WTC11 (cell line): Measurements from ENCODE around the gene NCLN. TPM values are rescaled to one million over a fixed set of nuclear protein-coding genes. Genes with fewer than 3 reads are reported as not detected.
"Not testable (repeated sequence)": the region's sequence is repeated elsewhere in the genome, so short reads cannot be mapped to it uniquely, and the experiment has no call there.

Experiments used
- ATAC-seq: fragments of 200-7000 bp; cut with Tn5 transposase; 2 replicates; pipeline ENCODE4 v1.10.0; 2021; ENCODE audit warnings: mild to moderate bottlenecking, moderate library complexity
- CTCF ChIA-PET: fragments of 300-600 bp; sonication (Branson Sonifier 250); formaldehyde crosslinking; loops from one replicate; lab custom pipeline; 2021; ENCODE audit warnings: antibody characterized with exemption; lab: Charles Lee
- POLR2A ChIA-PET: fragments of 350-600 bp; sonication (Branson Sonifier 250); formaldehyde crosslinking; loops from one replicate; lab custom pipeline; 2021; ENCODE audit warnings: antibody characterized with exemption; lab: Charles Lee
- DNase-seq: peaks from one replicate; pipeline ENCODE4 v3.0.0; 2021; ENCODE audit warnings: low spot score
- H3K27ac Mint-ChIP-seq: 2 replicates; pipeline ENCODE4 v1.8.0; 2021; ENCODE audit warnings: mixed read lengths
- H3K27me3 Mint-ChIP-seq: 2 replicates; pipeline ENCODE4 v1.8.0; 2021; ENCODE audit warnings: low read depth, mild to moderate bottlenecking, moderate library complexity, mixed read lengths
- H3K36me3 Mint-ChIP-seq: 2 replicates; pipeline ENCODE4 v1.8.0; 2021; ENCODE audit warnings: mixed read lengths
- H3K4me1 Mint-ChIP-seq: 2 replicates; pipeline ENCODE4 v1.8.0; 2022; ENCODE audit warnings: mixed read lengths
- H3K4me3 Mint-ChIP-seq: 2 replicates; pipeline ENCODE4 v1.8.0; 2021; ENCODE audit warnings: mild to moderate bottlenecking, moderate library complexity, mixed read lengths
- H3K9me3 Mint-ChIP-seq: 2 replicates; pipeline ENCODE4 v1.8.0; 2021; ENCODE audit warnings: mixed read lengths
- ATF6 ChIP-seq: sonication (generic); formaldehyde crosslinking; IDR thresholded peaks from 2 replicates; pipeline ENCODE4 v1.8.1; 2023; ENCODE audit warnings: mild to moderate bottlenecking, missing genetic modification reagents
- CTCF ChIP-seq: fragments of 200-600 bp; IDR thresholded peaks from 2 replicates; pipeline ENCODE4 v1.8.0; 2022; ENCODE audit warnings: antibody characterized with exemption
- ETV6 ChIP-seq: sonication (generic); formaldehyde crosslinking; IDR thresholded peaks from 2 replicates; pipeline ENCODE4 v1.8.1; 2022; ENCODE audit warnings: mild to moderate bottlenecking, missing genetic modification reagents
- FOXK1 ChIP-seq: sonication (generic); formaldehyde crosslinking; IDR thresholded peaks from 2 replicates; pipeline ENCODE4 v1.8.0; 2022; ENCODE audit warnings: mild to moderate bottlenecking, moderate library complexity, missing genetic modification reagents
- FOXP1 ChIP-seq: sonication (generic); formaldehyde crosslinking; IDR thresholded peaks from 2 replicates; pipeline ENCODE4 v1.8.0; 2022; ENCODE audit warnings: missing genetic modification reagents, mild to moderate bottlenecking, moderate library complexity, borderline replicate concordance
- GTF2I ChIP-seq: fragments of 250-450 bp; sonication (Bioruptor Pico); conservative IDR thresholded peaks from 2 replicates; pipeline ENCODE4 v1.4.0; 2021; ENCODE audit warnings: mild to moderate bottlenecking
- IRF1 ChIP-seq: sonication (generic); formaldehyde crosslinking; IDR thresholded peaks from 2 replicates; pipeline ENCODE4 v1.8.0; 2023; ENCODE audit warnings: missing genetic modification reagents
- IRF2 ChIP-seq: sonication (generic); formaldehyde crosslinking; IDR thresholded peaks from 2 replicates; pipeline ENCODE4 v1.8.0; 2022; ENCODE audit warnings: low read depth, missing genetic modification reagents, borderline replicate concordance
- JUN ChIP-seq: sonication (generic); formaldehyde crosslinking; IDR thresholded peaks from 2 replicates; pipeline ENCODE4 v1.8.0; 2023; ENCODE audit warnings: mild to moderate bottlenecking, missing genetic modification reagents
- KAT7 ChIP-seq: sonication (generic); formaldehyde crosslinking; IDR thresholded peaks from 2 replicates; pipeline ENCODE4 v1.8.1; 2023; ENCODE audit warnings: missing genetic modification reagents, mild to moderate bottlenecking, borderline replicate concordance
- MXD4 ChIP-seq: fragments of 250-450 bp; sonication (Bioruptor Pico); IDR thresholded peaks from 2 replicates; pipeline ENCODE4 v1.8.0; 2021; ENCODE audit warnings: mild to moderate bottlenecking, moderate library complexity, borderline replicate concordance
- NFATC4 ChIP-seq: fragments of 250-450 bp; sonication (Bioruptor Pico); IDR thresholded peaks from 2 replicates; pipeline ENCODE4 v1.9.0; 2021; ENCODE audit warnings: mild to moderate bottlenecking
- PREB ChIP-seq: sonication (generic); formaldehyde crosslinking; IDR thresholded peaks from 2 replicates; pipeline ENCODE4 v1.8.1; 2022; ENCODE audit warnings: mild to moderate bottlenecking, missing genetic modification reagents, moderate library complexity, borderline replicate concordance
- SOX15 ChIP-seq: fragments of 250-450 bp; sonication (Bioruptor Pico); IDR thresholded peaks from 2 replicates; pipeline ENCODE4 v1.9.0; 2021; ENCODE audit warnings: mild to moderate bottlenecking
- TEAD4 ChIP-seq: sonication (generic); formaldehyde crosslinking; IDR thresholded peaks from 2 replicates; pipeline ENCODE4 v1.8.0; 2022; ENCODE audit warnings: mild to moderate bottlenecking, missing genetic modification reagents
- ZMAT4 ChIP-seq: fragments of 250-450 bp; sonication (Bioruptor Pico); IDR thresholded peaks from 2 replicates; pipeline ENCODE4 v1.9.0; 2021; ENCODE audit warnings: mild to moderate bottlenecking
- ZNF121 ChIP-seq: sonication (generic); formaldehyde crosslinking; IDR thresholded peaks from 2 replicates; pipeline ENCODE4 v1.8.0; 2023; ENCODE audit warnings: missing genetic modification reagents
- ZNF138 ChIP-seq: sonication (generic); formaldehyde crosslinking; conservative IDR thresholded peaks from 2 replicates; pipeline ENCODE4 v1.8.1; 2022; ENCODE audit warnings: mild to moderate bottlenecking, moderate library complexity, missing genetic modification reagents
- ZNF232 ChIP-seq: sonication (generic); formaldehyde crosslinking; IDR thresholded peaks from 2 replicates; pipeline ENCODE4 v1.8.0; 2022; ENCODE audit warnings: mild to moderate bottlenecking, missing genetic modification reagents
- total RNA-seq: library from RNA; stranded (reverse); gene quantifications from 3 replicates; pipeline ENCODE4 v1.2.3, GENCODE V29; 2021
- TF ChIP-seq, protein P1 (sequence below): sonication (generic); formaldehyde crosslinking; IDR thresholded peaks from 2 replicates; pipeline ENCODE4 v1.8.1; 2022; ENCODE audit warnings: missing genetic modification reagents, borderline replicate concordance

The NCLN gene
- total RNA-seq, 1 experiment from 2014 or later = 113 TPM

DNA sequence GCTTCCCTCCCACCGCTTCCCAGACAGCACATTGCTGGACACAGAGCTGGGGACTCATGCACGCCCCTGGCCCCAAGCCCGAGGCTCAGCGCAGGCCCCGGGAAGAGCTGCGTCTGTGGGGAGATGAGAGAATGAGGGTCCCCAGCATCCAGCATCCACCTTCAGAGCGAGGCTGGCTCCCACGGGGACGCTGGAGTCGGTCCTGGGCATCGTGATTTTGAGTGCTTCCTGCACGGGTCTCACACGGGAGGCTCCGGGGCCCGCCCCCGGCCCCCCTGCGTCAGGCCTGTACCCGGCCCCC lies 4.7 kb downstream of the NCLN start (continued):
- TF ChIP-seq CTCF (no peak), ZNF138 (no peak)

GRCh38 chr19:3190921-3191805 lies 5.4 kb downstream of the NCLN start:
- Mint-ChIP-seq H3K9me3 (no peaks in the 10 kb centered on the region), H3K27me3 (no peaks in the 10 kb centered on the region), H3K27ac (peak overlapping the region; percentile 84), H3K4me1 (peaks cover 20% of the 10 kb centered on the region), H3K4me3 (no peak overlapping the region), H3K36me3 (peaks cover 10% of the 10 kb centered on the region)
- ChIA-PET CTCF (interaction anchor here (1.1 to 1.2 kb wide), 2 partner anchors 87 to 240 kb away, joined by 4 read pairs; no protein-coding TSS in a partner anchor), POLR2A (interaction anchor here (0.6 kb wide), 1 partner anchor 180 kb away, joined by 3 read pairs; no protein-coding TSS in a partner anchor)
- DNase-seq = no peak
- ATAC-seq = no peak
- TF ChIP-seq ETV6 (CRISPR knock-in tag) (no peak), ZNF121 (no peak), MXD4 (CRISPR knock-in tag) (no peak), KAT7 (CRISPR knock-in tag) (no peak), FOXK1 (CRISPR knock-in tag) (no peak), ZNF138 (no peak), PREB (CRISPR knock-in tag) (no peak)
- TF ChIP-seq, protein P1, sequence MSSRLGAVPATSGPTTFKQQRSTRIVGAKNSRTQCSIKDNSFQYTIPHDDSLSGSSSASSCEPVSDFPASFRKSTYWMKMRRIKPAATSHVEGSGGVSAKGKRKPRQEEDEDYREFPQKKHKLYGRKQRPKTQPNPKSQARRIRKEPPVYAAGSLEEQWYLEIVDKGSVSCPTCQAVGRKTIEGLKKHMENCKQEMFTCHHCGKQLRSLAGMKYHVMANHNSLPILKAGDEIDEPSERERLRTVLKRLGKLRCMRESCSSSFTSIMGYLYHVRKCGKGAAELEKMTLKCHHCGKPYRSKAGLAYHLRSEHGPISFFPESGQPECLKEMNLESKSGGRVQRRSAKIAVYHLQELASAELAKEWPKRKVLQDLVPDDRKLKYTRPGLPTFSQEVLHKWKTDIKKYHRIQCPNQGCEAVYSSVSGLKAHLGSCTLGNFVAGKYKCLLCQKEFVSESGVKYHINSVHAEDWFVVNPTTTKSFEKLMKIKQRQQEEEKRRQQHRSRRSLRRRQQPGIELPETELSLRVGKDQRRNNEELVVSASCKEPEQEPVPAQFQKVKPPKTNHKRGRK (CRISPR knock-in tag) = no peak
- TF ChIP-seq, all 79 proteins: peak for 0

- H3K9me3 Mint-ChIP-seq, H3K36me3 Mint-ChIP-seq, H3K27me3 Mint-ChIP-seq, CTCF ChIA-PET, ATAC-seq, POLR2A ChIA-PET, H3K27ac Mint-ChIP-seq, H3K4me3 Mint-ChIP-seq, DNase-seq: not testable (repeated sequence)
- peaks cover 18% of the 10 kb centered on the region for H3K4me1 Mint-ChIP-seq
These were observed 6.0 kb downstream of the NCLN start for GRCh38 chr19:3191806-3192104.

GRCh38 chr19:3192228-3192635 lies 6.5 kb downstream of the NCLN start:
- POLR2A ChIA-PET = no interaction called here
- Mint-ChIP-seq H3K4me3 (no peak overlapping the region), H3K4me1 (peaks cover 13% of the 10 kb centered on the region), H3K36me3 (peaks cover 10% of the 10 kb centered on the region), H3K27ac (no peak overlapping the region), H3K9me3 (no peaks in the 10 kb centered on the region)
- DNase-seq = no peak
- CTCF ChIA-PET = no interaction called here
- ATAC-seq = no peak
- no peak for TF ChIP-seq SOX15
- TF ChIP-seq, all 79 proteins: peak for 0
- H3K27me3 Mint-ChIP-seq = no peaks in the 10 kb centered on the region

GRCh38 chr19:3192684-3193083 lies 7.0 kb downstream of the NCLN start:
- ATAC-seq = no peak
- POLR2A ChIA-PET = no interaction called here
- DNase-seq = no peak
- no peak overlapping the region for H3K27ac Mint-ChIP-seq
- H3K9me3 Mint-ChIP-seq = no peaks in the 10 kb centered on the region
- H3K4me1 Mint-ChIP-seq = peaks cover 11% of the 10 kb centered on the region
- peaks cover 10% of the 10 kb centered on the region for H3K36me3 Mint-ChIP-seq
- CTCF ChIA-PET = no interaction called here
- no peaks in the 10 kb centered on the region for H3K27me3 Mint-ChIP-seq
- H3K4me3 Mint-ChIP-seq = no peak overlapping the region
- TF ChIP-seq JUN (CRISPR knock-in tag) (no peak), ATF6 (CRISPR knock-in tag) (no peak), IRF2 (CRISPR knock-in tag) (no peak), GTF2I (no peak), TEAD4 (CRISPR knock-in tag) (no peak), ZNF232 (CRISPR knock-in tag) (no peak), NFATC4 (CRISPR knock-in tag) (no peak), ZMAT4 (no peak), IRF1 (CRISPR knock-in tag) (no peak), FOXP1 (CRISPR knock-in tag) (no peak)
